Ectodermal cell (in vitro differentiated cells): ENCODE measurements around the gene SOWAHC.

ENCODE experiments used
- H3K27ac ChIP-seq: 2 replicates; pipeline ENCODE4 v1.7.0; 2013; ENCODE audit warnings: mild to moderate bottlenecking, low read depth, low read length; ENCODE audit not compliant: insufficient read depth, poor library complexity, severe bottlenecking
- H3K27me3 ChIP-seq: 2 replicates; pipeline ENCODE4 v1.7.0; 2013; ENCODE audit warnings: mild to moderate bottlenecking, low read length; ENCODE audit not compliant: insufficient read depth, control insufficient read depth, poor library complexity, severe bottlenecking
- H3K36me3 ChIP-seq: one replicate; pipeline ENCODE4 v1.7.0; 2013; ENCODE audit warnings: low read length; ENCODE audit not compliant: control insufficient read depth, insufficient read depth
- H3K4me1 ChIP-seq: one replicate; pipeline ENCODE4 v1.7.0; 2013; ENCODE audit warnings: low read length; ENCODE audit not compliant: control insufficient read depth, insufficient read depth
- H3K4me3 ChIP-seq: 2 replicates; pipeline ENCODE4 v1.7.0; 2013; ENCODE audit warnings: low read depth, low read length, control low read depth; ENCODE audit not compliant: insufficient read depth
- H3K9me3 ChIP-seq: 2 replicates; pipeline ENCODE4 v1.7.0; 2013; ENCODE audit warnings: mild to moderate bottlenecking, low read length, moderate library complexity; ENCODE audit not compliant: control insufficient read depth
- WGBS, 2 experiments: methylation state at CpG; one replicate each; pipeline ENCODE4 v1.1.7; 2013; ENCODE audit warnings: missing lambda C conversion rate in 2 of 2; 5-methylcytosine and 5-hydroxymethylcytosine counted together

Gene SOWAHC

GRCh38 chr2:109646961-109647360 is 32.8 kb downstream of the SOWAHC start:
- Histone ChIP-seq H3K27me3 (no peaks in the 10 kb centered on the region), H3K36me3 (no peaks in the 10 kb centered on the region), H3K9me3 (no peaks in the 10 kb centered on the region), H3K27ac (no peak overlapping the region), H3K4me1 (peaks cover 15% of the 10 kb centered on the region), H3K4me3 (no peak overlapping the region)
- WGBS, 2 experiments, result 91 to 97% methylated on average over 8 of the region's 8 CpGs

- H3K4me1 ChIP-seq, result peaks cover 15% of the 10 kb centered on the region
- no peaks in the 10 kb centered on the region for H3K36me3 ChIP-seq
- no peak overlapping the region for H3K27ac ChIP-seq
- 91 to 92% methylated on average over 7 of the region's 7 CpGs for WGBS, 2 experiments
- H3K4me3 ChIP-seq, result no peak overlapping the region
- no peaks in the 10 kb centered on the region for H3K27me3 ChIP-seq
- H3K9me3 ChIP-seq, result no peaks in the 10 kb centered on the region
Observed at GRCh38 chr2:109647636-109648035, 33.5 kb downstream of the SOWAHC start.

GRCh38 chr2:109648041-109648527 is 33.9 kb downstream of the SOWAHC start:
- peaks cover 15% of the 10 kb centered on the region for H3K4me1 ChIP-seq
- 91 to 94% methylated on average over 8 of the region's 8 CpGs for WGBS, 2 experiments
- H3K36me3 ChIP-seq, result no peaks in the 10 kb centered on the region
- no peaks in the 10 kb centered on the region for H3K27me3 ChIP-seq
- no peak overlapping the region for H3K27ac ChIP-seq
- no peaks in the 10 kb centered on the region for H3K9me3 ChIP-seq
- H3K4me3 ChIP-seq, result no peak overlapping the region

- Histone ChIP-seq H3K36me3 (no peaks in the 10 kb centered on the region), H3K27ac (no peak overlapping the region)
- 89 to 91% methylated on average over 14 of the region's 14 CpGs for WGBS, 2 experiments
Observed at GRCh38 chr2:109649736-109650695, 35.9 kb downstream of the SOWAHC start.

GRCh38 chr2:109654326-109655050 is 40.3 kb downstream of the SOWAHC start:
- Histone ChIP-seq H3K27ac (no peak overlapping the region), H3K4me1 (no peaks in the 10 kb centered on the region), H3K9me3 (no peaks in the 10 kb centered on the region), H3K27me3 (no peaks in the 10 kb centered on the region), H3K36me3 (no peaks in the 10 kb centered on the region), H3K4me3 (no peak overlapping the region)
- 91 to 92% methylated on average over 8 of the region's 8 CpGs for WGBS, 2 experiments

More at GRCh38 chr2:109649736-109650695, 35.9 kb downstream of the SOWAHC start:
- H3K27me3 ChIP-seq, result no peaks in the 10 kb centered on the region
- H3K4me3 ChIP-seq, result no peak overlapping the region
- H3K4me1 ChIP-seq, result peaks cover 12% of the 10 kb centered on the region
- H3K9me3 ChIP-seq, result no peaks in the 10 kb centered on the region

- H3K27ac ChIP-seq, result no peak overlapping the region
- peaks cover 5% of the 10 kb centered on the region for H3K4me1 ChIP-seq
- no peaks in the 10 kb centered on the region for H3K36me3 ChIP-seq
- H3K27me3 ChIP-seq, result no peaks in the 10 kb centered on the region
- WGBS, 2 experiments, result 91 to 94% methylated on average over 3 of the region's 3 CpGs
- no peak overlapping the region for H3K4me3 ChIP-seq
- no peaks in the 10 kb centered on the region for H3K9me3 ChIP-seq
Observed at GRCh38 chr2:109655287-109655686, 41.1 kb downstream of the SOWAHC start.

GRCh38 chr2:109659396-109660045 is 45.4 kb downstream of the SOWAHC start:
- WGBS, 2 experiments, result 43 to 47% methylated on average over 9 of the region's 9 CpGs
- Histone ChIP-seq H3K4me3 (no peak overlapping the region), H3K27me3 (no peaks in the 10 kb centered on the region), H3K9me3 (no peaks in the 10 kb centered on the region), H3K27ac (no peak overlapping the region), H3K4me1 (peaks cover 5% of the 10 kb centered on the region), H3K36me3 (no peaks in the 10 kb centered on the region)

- Histone ChIP-seq H3K27me3 (no peaks in the 10 kb centered on the region), H3K4me1 (peaks cover 5% of the 10 kb centered on the region), H3K36me3 (no peaks in the 10 kb centered on the region), H3K9me3 (no peaks in the 10 kb centered on the region), H3K4me3 (no peak overlapping the region), H3K27ac (no peak overlapping the region)
- 87 to 94% methylated on average over 3 of the region's 3 CpGs for WGBS, 2 experiments
Observed at GRCh38 chr2:109660046-109660860, 46.1 kb downstream of the SOWAHC start.

- Histone ChIP-seq H3K4me1 (peaks cover 5% of the 10 kb centered on the region), H3K27me3 (no peaks in the 10 kb centered on the region), H3K9me3 (no peaks in the 10 kb centered on the region), H3K27ac (no peak overlapping the region), H3K4me3 (no peak overlapping the region), H3K36me3 (no peaks in the 10 kb centered on the region)
Observed at GRCh38 chr2:109662889-109663288, 48.7 kb downstream of the SOWAHC start.
